ENCODE data around the gene OBSCN.

The OBSCN gene

DNA sequence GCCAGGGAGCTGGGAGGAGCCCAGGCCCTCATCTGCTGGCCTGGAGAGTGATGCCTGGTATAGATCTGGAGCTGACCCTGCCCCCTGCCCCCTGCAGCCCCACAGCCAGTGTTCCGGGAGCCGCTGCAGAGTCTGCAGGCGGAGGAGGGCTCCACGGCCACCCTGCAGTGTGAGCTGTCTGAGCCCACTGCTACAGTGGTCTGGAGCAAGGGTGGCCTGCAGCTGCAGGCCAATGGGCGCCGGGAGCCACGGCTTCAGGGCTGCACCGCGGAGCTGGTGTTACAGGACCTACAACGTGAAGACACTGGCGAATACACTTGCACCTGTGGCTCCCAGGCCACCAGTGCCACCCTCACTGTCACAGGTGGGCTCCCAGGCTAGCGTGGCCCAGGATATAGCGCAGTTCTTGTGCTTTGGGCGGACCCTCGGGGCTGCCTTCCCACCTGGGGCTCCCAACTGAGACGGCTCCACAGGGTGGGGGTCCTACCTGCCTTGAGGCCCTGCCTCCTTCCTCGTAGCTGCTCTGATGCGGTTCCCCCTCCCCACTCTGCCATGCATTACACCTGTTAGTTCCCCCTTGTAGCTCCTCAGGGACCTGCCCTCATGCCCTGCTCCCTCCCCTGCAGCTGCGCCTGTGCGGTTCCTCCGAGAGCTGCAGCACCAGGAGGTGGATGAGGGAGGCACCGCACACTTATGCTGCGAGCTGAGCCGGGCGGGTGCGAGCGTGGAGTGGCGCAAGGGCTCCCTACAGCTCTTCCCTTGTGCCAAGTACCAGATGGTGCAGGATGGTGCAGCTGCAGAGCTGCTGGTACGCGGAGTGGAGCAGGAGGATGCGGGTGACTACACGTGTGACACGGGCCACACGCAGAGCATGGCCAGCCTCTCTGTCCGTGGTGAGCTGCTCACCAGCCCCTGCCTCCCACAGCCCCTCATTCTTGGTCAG is 98.7 kb downstream of the OBSCN start:
- no peak overlapping the region for H3K27ac ChIP-seq
- no peak for TF ChIP-seq ZFX (IDR thresholded peaks at IDR 0.05)
- TF ChIP-seq CTCF (conservative IDR thresholded peaks at IDR 0.05): no peak

DNA sequence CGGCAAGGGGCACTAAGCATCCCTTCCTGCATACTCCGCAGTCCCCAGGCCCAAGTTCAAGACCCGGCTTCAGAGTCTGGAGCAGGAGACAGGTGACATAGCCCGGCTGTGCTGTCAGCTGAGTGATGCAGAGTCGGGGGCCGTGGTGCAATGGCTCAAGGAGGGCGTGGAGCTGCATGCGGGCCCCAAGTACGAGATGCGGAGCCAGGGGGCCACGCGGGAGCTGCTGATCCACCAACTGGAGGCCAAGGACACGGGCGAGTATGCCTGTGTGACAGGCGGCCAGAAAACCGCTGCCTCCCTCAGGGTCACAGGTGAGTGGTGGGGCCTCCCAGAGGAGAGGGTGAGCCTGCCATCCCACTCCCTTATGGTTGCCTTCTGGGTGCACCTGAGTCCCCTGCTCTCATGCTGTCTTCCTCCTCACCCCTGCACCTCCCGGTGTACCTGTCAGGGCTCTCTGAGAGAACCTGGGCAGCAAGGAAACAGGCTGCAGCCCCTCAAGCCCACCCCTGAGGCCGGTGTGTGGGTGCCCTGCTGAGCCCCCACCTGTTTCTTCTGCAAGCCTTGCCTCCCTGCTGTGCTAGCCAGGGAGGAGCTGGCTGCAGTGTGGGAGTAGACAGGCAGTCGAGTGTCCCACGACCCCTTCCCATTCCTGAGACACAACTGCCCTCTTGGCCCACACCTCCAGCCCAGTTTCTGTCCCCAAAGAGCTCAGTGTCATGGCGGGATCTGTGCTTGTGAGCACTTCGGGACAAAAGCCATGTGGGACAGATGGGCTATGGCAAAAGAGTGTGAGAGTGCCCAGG is 99.6 kb downstream of the OBSCN start:
- no peak overlapping the region for H3K27ac ChIP-seq
- TF ChIP-seq ZFX (IDR thresholded peaks at IDR 0.05) (no peak), CTCF (conservative IDR thresholded peaks at IDR 0.05) (no peak)

DNA sequence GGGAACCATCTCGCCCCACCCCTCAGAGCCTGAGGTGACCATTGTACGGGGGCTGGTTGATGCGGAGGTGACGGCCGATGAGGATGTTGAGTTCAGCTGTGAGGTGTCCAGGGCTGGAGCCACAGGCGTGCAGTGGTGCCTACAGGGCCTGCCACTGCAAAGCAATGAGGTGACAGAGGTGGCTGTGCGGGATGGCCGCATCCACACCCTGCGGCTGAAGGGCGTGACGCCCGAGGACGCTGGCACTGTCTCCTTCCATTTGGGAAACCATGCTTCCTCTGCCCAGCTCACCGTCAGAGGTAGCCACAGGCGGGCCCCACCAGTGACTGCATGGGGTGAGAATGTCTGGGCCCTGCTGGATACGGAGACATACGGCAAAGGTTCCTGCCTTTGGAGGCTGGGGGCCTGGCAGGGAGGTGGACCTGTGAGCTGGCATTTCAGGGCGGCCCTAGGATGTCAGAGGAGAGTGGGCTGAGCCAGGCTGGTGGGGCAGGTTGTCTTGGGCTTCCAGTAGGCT is 100.3 kb downstream of the OBSCN start:
- no peak for TF ChIP-seq CTCF (conservative IDR thresholded peaks at IDR 0.05)
- TF ChIP-seq ZFX (IDR thresholded peaks at IDR 0.05): no peak
- no peak overlapping the region for H3K27ac ChIP-seq

DNA sequence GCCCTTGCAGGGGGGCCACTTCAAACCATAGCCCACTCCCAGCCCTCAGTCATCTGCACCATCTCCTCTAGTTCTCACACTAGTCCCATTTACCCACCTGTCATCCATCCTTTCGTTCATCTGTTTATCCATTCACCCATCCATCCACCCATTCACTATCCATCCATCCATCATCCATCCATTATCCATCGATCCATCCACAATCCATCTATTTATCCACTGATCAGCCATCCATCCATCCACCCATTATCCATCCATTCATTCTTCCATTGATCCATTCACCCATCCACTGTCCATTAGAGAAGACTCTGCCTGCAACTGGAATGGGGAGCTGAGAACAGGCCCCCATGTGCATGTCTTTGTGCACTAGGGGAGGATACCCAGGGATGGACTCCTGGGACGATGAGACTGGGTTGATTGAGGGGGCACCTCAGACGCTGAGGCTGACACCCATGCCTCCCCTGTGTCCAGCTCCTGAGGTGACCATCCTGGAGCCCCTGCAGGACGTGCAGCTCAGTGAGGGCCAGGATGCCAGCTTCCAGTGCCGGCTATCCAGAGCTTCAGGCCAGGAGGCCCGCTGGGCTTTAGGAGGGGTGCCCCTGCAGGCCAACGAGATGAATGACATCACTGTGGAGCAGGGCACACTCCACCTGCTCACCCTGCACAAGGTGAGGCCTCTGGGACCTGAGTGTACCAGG is 100.9 kb downstream of the OBSCN start:
- TF ChIP-seq ZFX (IDR thresholded peaks at IDR 0.05) (no peak), CTCF (conservative IDR thresholded peaks at IDR 0.05) (no peak)
- H3K27ac ChIP-seq: no peak overlapping the region

DNA sequence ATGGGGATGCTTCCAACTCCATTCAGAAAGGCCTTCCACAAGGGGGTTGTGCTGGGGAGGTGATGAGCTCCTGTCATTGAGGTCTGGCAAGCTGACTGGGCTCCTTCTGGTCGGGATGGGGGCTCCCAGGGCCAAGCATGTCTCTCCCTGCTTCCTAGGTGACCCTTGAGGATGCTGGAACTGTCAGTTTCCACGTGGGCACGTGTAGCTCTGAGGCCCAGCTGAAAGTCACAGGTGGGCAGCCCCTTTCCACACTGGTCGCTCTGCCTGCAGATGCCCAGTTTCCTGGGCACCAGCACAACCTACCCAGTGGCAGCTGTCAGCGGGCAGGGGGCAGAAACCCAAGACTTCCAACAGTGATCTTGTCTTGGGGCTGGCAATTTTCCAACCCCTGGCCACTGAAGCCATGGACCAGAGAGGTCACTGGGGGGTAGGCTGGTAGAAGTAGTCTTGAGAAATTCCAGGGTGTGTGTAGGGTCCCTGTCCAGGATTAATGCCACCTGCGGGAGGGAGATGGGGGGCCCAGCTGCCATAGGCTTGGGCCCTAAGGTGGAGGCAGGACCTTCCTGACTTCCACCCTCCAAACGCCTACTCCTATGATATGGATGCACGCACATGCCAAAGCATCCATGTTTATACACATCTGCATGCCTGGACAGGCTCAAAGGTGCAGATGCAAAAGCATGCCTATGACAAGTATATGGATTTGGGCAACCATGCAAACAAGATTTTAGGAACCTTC is 101.7 kb downstream of the OBSCN start:
- no peak for TF ChIP-seq CTCF (conservative IDR thresholded peaks at IDR 0.05)

DNA sequence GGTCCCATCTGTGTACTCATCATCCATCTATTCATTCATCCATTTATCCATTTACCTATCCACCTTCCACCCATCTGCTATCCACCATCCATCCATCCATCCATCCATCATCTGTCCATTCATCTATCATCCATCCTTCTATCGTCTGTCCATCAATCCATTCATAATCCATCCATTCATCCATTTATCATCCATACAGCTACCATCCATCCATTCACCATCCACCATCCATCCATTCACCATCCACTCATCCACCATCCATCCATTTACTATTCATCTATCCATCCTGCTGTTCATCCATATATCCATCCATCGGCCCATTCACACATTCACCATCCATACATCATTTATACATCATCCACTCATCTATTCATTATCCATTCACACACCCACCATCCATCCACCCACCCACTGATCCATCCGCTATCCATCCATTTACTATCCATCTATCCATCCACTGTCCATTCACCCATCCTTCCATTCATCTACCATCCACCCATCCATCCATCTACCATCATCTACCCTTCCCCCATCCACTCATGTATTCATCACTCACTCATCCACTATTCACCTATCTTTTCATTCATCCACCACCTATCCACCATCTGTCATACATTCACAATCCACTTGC is 102.4 kb downstream of the OBSCN start:
- H3K27ac ChIP-seq: no peak overlapping the region
- TF ChIP-seq ZFX (IDR thresholded peaks at IDR 0.05) (no peak), CTCF (conservative IDR thresholded peaks at IDR 0.05) (no peak)

More for the DNA sequence above, 101.7 kb downstream of the OBSCN start:
- no peak overlapping the region for H3K27ac ChIP-seq

Measured in C4-2B (cell line).